HFFc6 (cell line): ENCODE data around the gene GNB3. TPM values are rescaled to one million over a fixed set of nuclear protein-coding genes. Genes with fewer than 3 reads are reported as not detected.

Experiments
- DNase-seq: peaks from one replicate; pipeline ENCODE4 v3.0.0-alpha.2; 2018
- H3K27ac Mint-ChIP-seq: 2 replicates; pipeline ENCODE4 v1.8.0; 2020; ENCODE audit warnings: mild to moderate bottlenecking, mixed read lengths
- H3K27me3 Mint-ChIP-seq: 2 replicates; pipeline ENCODE4 v1.8.0; 2021; ENCODE audit warnings: mild to moderate bottlenecking, moderate library complexity, mixed read lengths; ENCODE audit not compliant: insufficient read depth
- H3K36me3 Mint-ChIP-seq: 2 replicates; pipeline ENCODE4 v1.8.0; 2021; ENCODE audit warnings: low read depth, mixed read lengths
- H3K4me1 Mint-ChIP-seq: 2 replicates; pipeline ENCODE4 v1.8.0; 2020; ENCODE audit warnings: low read depth, mixed read lengths
- H3K4me3 Mint-ChIP-seq: 2 replicates; pipeline ENCODE4 v1.8.0; 2020; ENCODE audit warnings: mild to moderate bottlenecking, moderate library complexity, mixed read lengths
- H3K9me3 Mint-ChIP-seq: 2 replicates; pipeline ENCODE4 v1.8.0; 2020; ENCODE audit warnings: mild to moderate bottlenecking, mixed read lengths
- CTCF ChIP-seq: fragments of 200-600 bp; sonication (generic); IDR thresholded peaks from 2 replicates; pipeline ENCODE4 v1.5.0; 2021; ENCODE audit warnings: antibody characterized with exemption, mild to moderate bottlenecking
- total RNA-seq, 6 experiments: library from RNA; stranded (reverse); fragmentation: NEBNext Ultra II Directional; extraction: Animal tissue kit (Norgen Biotek cat#: 25700); gene quantifications; 2 replicates in 1 of 6; 3 replicates in 5 of 6; pipeline ENCODE4 v1.2.3, GENCODE V29; 2021

The GNB3 gene
- total RNA-seq, 6 experiments from 2014 or later = 4.3 to 7.2 (median 6.3) TPM

GRCh38 chr12:6827437-6827911 lies 13.3 kb upstream of the GNB3 start:
- Mint-ChIP-seq H3K4me1 (peaks cover 54% of the 10 kb centered on the region), H3K27me3 (peaks cover 17% of the 10 kb centered on the region), H3K27ac (peak overlapping the region; percentile 92), H3K36me3 (peaks cover 8% of the 10 kb centered on the region), H3K9me3 (no peaks in the 10 kb centered on the region), H3K4me3 (peak overlapping the region; percentile 82)
- no peak for TF ChIP-seq CTCF
- peak; percentile 72 for DNase-seq

DNA sequence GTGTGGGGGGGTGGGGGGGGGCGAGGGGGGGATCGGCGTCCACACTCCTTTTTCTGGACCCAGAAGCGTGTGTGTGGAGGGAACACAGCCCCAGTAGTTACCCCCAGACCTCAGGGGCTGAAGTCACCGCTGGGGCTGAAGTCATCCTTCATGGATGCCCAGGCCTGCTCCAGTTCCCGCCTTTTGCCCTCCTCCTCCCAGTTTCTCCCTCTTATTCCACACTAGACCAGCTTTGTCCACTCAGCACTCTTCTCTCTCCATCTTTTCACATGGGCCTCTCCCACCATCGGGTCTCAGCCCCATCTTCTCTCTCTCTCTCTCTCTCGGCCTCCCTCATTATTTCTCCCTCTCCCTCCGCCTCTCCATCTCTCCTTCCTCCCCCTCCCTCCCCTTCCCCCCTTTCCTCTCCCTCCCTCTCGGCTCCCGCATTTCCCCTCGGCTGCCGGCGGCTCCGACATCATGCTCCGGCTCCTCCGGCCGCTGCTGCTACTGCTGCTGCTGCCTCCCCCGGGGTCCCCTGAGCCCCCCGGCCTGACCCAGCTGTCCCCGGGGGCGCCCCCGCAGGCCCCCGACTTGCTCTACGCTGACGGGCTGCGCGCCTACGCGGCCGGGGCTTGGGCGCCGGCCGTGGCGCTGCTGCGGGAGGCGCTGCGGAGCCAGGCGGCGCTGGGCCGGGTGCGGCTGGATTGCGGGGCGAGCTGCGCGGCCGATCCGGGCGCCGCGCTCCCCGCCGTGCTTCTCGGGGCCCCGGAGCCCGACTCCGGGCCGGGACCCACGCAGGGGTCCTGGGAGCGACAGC lies 12.5 kb upstream of the GNB3 start, which contains the start of gene P3H3:
Gene P3H3, plus strand, starts transcription at position 426 of the 799 bp plus-strand sequence. Its CDS starts 34 bp downstream, at position 460.
- peak within 1 kb of the TSS; percentile 95 for H3K27ac Mint-ChIP-seq

GRCh38 chr12:6828781-6829535 lies 11.8 kb upstream of the GNB3 start:
- Mint-ChIP-seq H3K9me3 (no peaks in the 10 kb centered on the region), H3K4me3 (peak overlapping the region; percentile 99), H3K27ac (peak overlapping the region; percentile 95), H3K4me1 (peaks cover 53% of the 10 kb centered on the region), H3K36me3 (peaks cover 12% of the 10 kb centered on the region), H3K27me3 (peaks cover 12% of the 10 kb centered on the region)
- TF ChIP-seq CTCF = 0 out of 2 replicates have a peak, but pooled peaks have one; percentile 3
- DNase-seq = no peak

More for the DNA sequence above, 12.5 kb upstream of the GNB3 start, which contains the start of gene P3H3:
- no peaks in the 10 kb centered on the region for H3K9me3 Mint-ChIP-seq
- peak; percentile 53 for DNase-seq
- H3K27me3 Mint-ChIP-seq = peaks cover 12% of the 10 kb centered on the region
- H3K4me1 Mint-ChIP-seq = peaks cover 51% of the 10 kb centered on the region
- H3K36me3 Mint-ChIP-seq = peaks cover 8% of the 10 kb centered on the region
- TF ChIP-seq CTCF = peak; percentile 8; the same call in 1 of the 2 replicates
- H3K4me3 Mint-ChIP-seq = peak within 1 kb of the TSS; percentile 99

- H3K4me1 Mint-ChIP-seq = peaks cover 51% of the 10 kb centered on the region
- peaks cover 19% of the 10 kb centered on the region for H3K36me3 Mint-ChIP-seq
- peak overlapping the region; percentile 95 for H3K27ac Mint-ChIP-seq
- H3K9me3 Mint-ChIP-seq = no peaks in the 10 kb centered on the region
- peak overlapping the region; percentile 99 for H3K4me3 Mint-ChIP-seq
- H3K27me3 Mint-ChIP-seq = peaks cover 10% of the 10 kb centered on the region
- no peak for DNase-seq
- peak; percentile 31 for TF ChIP-seq CTCF
These were observed 11.0 kb upstream of the GNB3 start for GRCh38 chr12:6829536-6830220.

DNA sequence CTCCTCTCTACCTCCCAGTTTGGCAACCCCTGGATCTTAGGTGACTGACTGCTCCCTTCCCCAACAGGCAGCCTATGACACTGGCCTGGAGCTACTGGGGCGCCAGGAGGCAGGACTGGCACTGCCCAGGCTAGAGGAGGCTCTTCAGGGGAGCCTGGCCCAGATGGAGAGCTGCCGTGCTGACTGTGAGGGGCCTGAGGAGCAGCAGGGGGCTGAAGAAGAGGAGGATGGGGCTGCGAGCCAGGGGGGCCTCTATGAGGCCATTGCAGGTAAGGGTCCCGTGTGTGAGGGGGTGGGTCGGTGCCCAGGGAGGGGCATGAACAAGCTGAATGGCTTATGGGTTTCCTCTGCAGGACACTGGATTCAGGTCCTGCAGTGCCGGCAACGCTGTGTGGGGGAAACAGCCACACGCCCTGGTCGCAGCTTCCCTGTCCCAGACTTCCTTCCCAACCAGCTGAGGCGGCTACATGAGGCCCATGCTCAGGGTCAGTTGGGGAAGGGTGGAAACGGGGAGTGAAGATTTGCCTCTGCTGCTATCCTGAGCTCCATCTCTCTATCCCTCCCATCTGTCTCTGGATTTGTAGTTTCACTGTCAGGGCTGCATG lies 10.3 kb upstream of the GNB3 start:
- H3K27me3 Mint-ChIP-seq = peaks cover 3% of the 10 kb centered on the region
- no peaks in the 10 kb centered on the region for H3K9me3 Mint-ChIP-seq
- H3K36me3 Mint-ChIP-seq = peaks cover 17% of the 10 kb centered on the region
- peaks cover 44% of the 10 kb centered on the region for H3K4me1 Mint-ChIP-seq
- no peak for TF ChIP-seq CTCF
- H3K27ac Mint-ChIP-seq = peak overlapping the region; percentile 56; the same call in 1 of the 2 replicates
- DNase-seq = no peak
- peak overlapping the region; percentile 99 for H3K4me3 Mint-ChIP-seq
